NT2/D1 (cell line): Measurements from ENCODE around the gene CRTC1.

Experiments
- DNase-seq: peaks from one replicate; pipeline ENCODE4 v3.0.0-alpha.2; 2011; ENCODE audit warnings: low read depth, low spot score
- H3K27me3 ChIP-seq: 2 replicates; pipeline ENCODE4 v1.6.0; 2011; ENCODE audit warnings: mild to moderate bottlenecking; ENCODE audit not compliant: insufficient read length, insufficient read depth
- H3K36me3 ChIP-seq: 2 replicates; pipeline ENCODE4 v1.6.1; 2011; ENCODE audit warnings: mild to moderate bottlenecking, low read length, mixed read lengths; ENCODE audit not compliant: insufficient read depth, insufficient read length
- H3K4me1 ChIP-seq: 2 replicates; pipeline ENCODE4 v1.5.1; 2011; ENCODE audit not compliant: insufficient read depth, insufficient read length
- H3K4me3 ChIP-seq: 2 replicates; pipeline ENCODE4 v1.5.1; 2011; ENCODE audit warnings: low read depth; ENCODE audit not compliant: insufficient read length
- H3K9ac ChIP-seq: 2 replicates; pipeline ENCODE4 v1.6.0; 2011; ENCODE audit warnings: low read depth; ENCODE audit not compliant: insufficient read length
- H3K9me3 ChIP-seq: 2 replicates; pipeline ENCODE4 v1.5.1; 2011; ENCODE audit warnings: mild to moderate bottlenecking, low read length; ENCODE audit not compliant: insufficient read depth
- SUZ12 ChIP-seq: IDR thresholded peaks from 2 replicates; pipeline ENCODE4 v1.6.1; 2011; ENCODE audit not compliant: insufficient read length, insufficient read depth; ENCODE audit errors: extremely low read depth
- YY1 ChIP-seq: IDR thresholded peaks from 2 replicates; pipeline ENCODE4 v1.6.1; 2011; ENCODE audit not compliant: insufficient read length, insufficient read depth
- ZNF274 ChIP-seq: IDR thresholded peaks from 2 replicates; pipeline ENCODE4 v1.6.1; 2011; ENCODE audit warnings: mild to moderate bottlenecking, low read depth, low read length

The CRTC1 gene

DNA sequence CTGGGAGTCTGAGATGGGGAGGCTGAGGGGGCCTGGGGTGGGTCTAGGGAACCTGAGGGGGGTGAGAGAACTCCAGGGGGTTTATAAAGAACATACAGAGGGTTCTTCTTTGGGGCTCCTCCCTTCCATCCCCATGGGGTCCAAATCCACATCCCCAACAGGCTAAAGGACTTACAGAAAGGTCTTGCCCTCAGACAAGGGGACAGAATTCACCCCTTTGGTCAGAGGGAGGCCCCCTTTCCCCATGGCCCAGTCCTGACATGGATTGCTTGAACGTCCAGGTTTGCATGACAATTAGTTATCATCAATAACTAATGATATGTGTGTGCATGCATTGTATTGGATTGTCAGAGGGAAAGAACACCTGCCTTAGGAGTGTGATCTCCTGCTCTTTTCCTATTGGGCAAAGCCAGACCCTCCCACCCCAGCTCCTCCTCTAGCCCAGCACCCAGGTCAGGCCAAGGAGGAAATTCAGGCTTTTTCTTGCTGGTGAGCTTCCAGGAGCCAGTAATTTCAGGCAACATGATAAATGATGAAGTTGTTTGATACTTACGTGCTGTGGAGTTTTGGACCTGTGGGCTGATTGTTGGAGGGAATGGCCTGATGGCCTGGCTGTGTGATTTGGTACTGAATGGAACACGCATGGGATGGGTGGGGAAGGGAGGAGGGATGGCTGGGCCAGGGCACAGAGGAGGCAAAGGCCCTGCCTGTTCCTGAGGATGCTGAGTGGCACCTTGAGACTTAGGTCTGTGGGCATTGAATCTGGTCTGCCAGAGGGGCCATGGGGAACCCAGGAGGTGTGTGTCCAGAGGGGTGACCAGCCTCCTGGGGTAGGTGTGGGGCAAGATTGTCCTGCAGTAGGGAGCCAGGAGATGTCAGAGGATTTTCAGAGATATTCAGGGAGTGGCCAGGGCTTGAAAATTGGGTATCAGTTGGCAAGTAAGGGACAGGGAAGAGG is 45.5 kb upstream of the CRTC1 start:
- peak overlapping the region; percentile 81 for H3K9ac ChIP-seq
- no peaks in the 10 kb centered on the region for H3K36me3 ChIP-seq
- H3K9me3 ChIP-seq, result no peaks in the 10 kb centered on the region
- peaks cover 14% of the 10 kb centered on the region for H3K4me1 ChIP-seq
- TF ChIP-seq ZNF274, result no peak
- TF ChIP-seq YY1, result no peak
- no peak for TF ChIP-seq SUZ12
- peak overlapping the region; percentile 86 for H3K4me3 ChIP-seq
- no peak for DNase-seq
- H3K27me3 ChIP-seq, result peaks cover 14% of the 10 kb centered on the region

DNA sequence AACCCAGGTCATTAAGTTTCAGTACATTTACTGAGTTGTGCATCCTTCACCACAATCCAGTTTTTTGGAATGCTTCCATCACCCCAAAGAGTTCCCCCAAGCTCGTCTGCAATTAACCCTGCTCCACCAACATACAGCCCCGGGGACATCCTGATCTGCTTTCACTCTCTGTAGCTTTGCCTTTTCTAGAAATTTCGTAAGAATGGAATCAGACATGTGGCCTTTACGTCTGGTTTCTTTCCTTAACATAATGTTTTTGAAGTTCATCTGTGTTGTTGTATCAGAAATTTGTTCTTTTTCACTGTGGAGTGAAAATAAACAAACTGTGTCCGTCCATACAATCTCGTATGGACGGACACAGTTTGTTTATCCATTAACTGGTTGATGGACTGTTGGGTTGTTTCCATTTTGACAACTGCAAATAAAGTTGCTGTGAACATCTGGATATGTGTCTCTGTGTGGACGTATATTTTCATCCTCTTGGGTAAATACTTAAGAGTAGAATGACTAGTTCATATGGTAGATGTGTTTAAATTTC is 43.7 kb upstream of the CRTC1 start:
- Histone ChIP-seq H3K4me1 (peaks cover 9% of the 10 kb centered on the region), H3K9me3 (no peaks in the 10 kb centered on the region), H3K27me3 (peaks cover 10% of the 10 kb centered on the region), H3K4me3 (no peak overlapping the region), H3K36me3 (no peaks in the 10 kb centered on the region), H3K9ac (no peak overlapping the region)
- no peak for DNase-seq
- no peak for TF ChIP-seq SUZ12

DNA sequence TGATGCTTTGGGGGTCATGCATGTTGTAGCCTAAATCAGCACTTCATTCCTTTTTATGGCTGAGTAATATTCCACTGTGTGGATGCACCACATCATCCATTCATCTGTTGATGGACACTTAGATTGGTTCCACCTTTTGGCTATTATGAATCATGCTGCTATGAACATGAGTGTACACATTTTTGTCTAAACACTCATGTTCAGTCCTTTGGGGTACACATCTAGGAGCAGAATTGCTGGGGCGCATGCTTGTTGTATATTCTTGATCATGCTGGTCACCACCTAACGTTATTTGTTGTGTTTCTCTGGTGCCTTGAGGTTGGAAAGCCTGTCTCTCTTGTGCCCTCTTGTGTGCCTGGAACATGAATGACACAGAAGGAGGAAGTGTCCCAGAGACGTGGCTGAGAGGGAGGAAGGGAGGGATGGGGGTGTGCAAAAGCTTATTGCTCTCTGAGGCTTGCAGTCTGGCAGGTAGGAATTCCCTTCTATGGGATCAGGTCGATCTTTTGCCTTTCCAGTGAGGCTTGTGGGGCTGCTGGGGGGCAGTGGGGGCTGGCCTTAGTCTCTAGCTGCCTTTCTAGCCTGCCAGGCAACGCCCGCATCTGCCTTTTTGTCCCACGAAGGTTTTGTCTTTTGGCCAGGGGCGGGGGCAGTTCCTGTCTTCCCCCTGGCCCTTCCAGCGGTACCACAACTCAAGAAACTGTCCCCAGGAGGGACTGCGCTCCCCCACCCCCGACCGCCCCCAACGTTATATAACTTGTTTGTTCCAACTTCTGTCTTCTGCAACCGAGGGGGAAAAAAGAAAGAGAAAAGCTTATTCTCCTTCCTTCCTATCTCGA is 39.1 kb upstream of the CRTC1 start:
- H3K36me3 ChIP-seq, result no peaks in the 10 kb centered on the region
- peaks cover 21% of the 10 kb centered on the region for H3K4me1 ChIP-seq
- H3K27me3 ChIP-seq, result no peaks in the 10 kb centered on the region
- no peak overlapping the region for H3K4me3 ChIP-seq
- peak overlapping the region; percentile 39 for H3K9ac ChIP-seq
- no peaks in the 10 kb centered on the region for H3K9me3 ChIP-seq
- TF ChIP-seq SUZ12 (no peak), ZNF274 (no peak), YY1 (no peak)
- no peak for DNase-seq

DNA sequence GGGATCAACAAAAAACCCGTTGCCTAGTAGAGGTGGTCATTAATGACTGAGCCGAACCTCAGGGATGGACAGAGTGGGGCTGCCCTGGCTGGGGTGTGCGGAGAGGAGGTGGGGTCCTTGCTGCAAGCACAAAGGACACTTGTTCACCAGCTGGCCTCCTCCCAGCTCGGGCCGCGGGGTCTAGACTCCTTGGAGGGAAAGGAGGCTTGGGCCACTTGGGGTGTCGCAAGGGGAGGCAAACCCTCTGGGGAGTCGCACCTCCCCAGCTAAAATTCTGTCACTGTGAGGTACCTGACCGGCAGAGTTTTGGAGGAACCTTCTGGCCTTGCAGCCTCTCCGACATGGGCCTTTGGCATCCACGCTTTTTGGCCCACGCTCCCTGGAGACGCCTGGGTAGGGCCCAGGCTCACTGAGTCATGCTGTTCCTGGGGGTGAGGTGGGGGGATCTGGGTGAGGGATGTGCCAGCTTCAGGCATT is 38.4 kb upstream of the CRTC1 start:
- no peaks in the 10 kb centered on the region for H3K9me3 ChIP-seq
- no peaks in the 10 kb centered on the region for H3K36me3 ChIP-seq
- H3K4me3 ChIP-seq, result no peak overlapping the region
- no peaks in the 10 kb centered on the region for H3K27me3 ChIP-seq
- H3K4me1 ChIP-seq, result peaks cover 24% of the 10 kb centered on the region
- TF ChIP-seq SUZ12 (no peak), YY1 (no peak), ZNF274 (no peak)
- DNase-seq, result no peak
- peak overlapping the region; percentile 46 for H3K9ac ChIP-seq

DNA sequence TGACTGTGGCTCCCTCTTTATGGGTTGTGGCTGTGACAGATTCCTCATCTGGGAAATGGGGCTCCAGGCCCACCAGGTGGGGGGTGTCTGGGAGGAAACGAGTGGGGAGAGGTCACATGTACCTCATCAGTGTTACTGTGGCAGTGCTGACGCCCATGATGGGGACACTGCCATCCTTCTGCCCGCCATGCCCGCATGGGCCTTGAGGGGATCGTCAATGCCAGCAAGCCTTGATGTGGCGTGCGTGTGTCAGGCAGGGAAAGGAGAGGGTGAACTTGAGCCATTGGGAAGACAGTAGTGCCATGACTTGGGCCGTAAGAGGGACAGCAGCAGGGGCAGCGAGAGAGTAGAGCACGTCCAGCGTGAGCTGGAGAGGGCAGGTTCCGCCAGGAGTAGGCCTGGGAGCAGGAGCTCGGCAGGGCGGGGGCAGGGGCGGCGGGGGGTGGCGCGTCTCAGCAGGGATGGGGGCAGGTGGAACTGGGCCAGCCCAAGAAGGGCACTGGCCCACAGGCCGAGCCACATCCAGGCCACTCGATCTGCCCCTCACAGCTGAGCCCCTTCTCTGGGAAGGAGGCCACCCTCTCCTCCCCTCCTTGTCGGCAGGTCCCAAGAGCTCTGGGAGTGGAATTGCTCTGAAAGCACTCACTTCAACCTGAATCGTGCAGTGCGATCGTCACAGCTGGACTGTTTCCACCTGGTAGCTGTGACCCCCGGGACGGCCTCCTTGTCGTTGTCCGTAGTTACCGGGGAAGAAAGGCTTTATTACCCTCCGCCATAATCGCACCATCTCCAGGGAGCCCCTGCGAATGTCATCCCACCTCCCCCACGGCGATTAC is 36.7 kb upstream of the CRTC1 start:
- TF ChIP-seq ZNF274 (no peak), SUZ12 (no peak), YY1 (no peak)
- H3K4me3 ChIP-seq, result no peak overlapping the region
- H3K4me1 ChIP-seq, result peaks cover 39% of the 10 kb centered on the region
- H3K27me3 ChIP-seq, result no peaks in the 10 kb centered on the region
- H3K9me3 ChIP-seq, result no peaks in the 10 kb centered on the region
- no peaks in the 10 kb centered on the region for H3K36me3 ChIP-seq
- no peak for DNase-seq
- peak overlapping the region; percentile 17 for H3K9ac ChIP-seq

DNA sequence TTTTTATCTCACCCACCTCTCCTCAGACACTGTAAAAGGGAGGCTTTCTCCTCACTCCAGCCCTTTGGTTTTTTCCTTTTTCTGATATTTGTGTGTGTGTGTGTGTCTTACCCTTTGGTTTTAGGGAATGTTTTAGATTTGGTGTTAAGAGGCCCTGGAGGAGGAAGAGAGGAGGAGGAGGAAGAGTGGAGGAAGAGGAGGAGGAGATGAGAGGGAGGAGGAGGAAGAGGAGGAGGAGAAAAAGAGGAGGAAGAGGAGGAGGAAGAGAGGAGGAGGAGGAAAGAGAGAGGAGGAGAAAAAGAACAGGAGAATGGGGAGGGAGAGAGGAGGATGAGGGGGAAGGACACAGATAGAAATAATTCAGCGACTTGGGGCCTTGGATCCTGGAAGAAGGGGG is 36.1 kb upstream of the CRTC1 start:
- H3K4me1 ChIP-seq, result peaks cover 42% of the 10 kb centered on the region
- H3K27me3 ChIP-seq, result no peaks in the 10 kb centered on the region

More for the DNA sequence above, 36.1 kb upstream of the CRTC1 start:
- no peaks in the 10 kb centered on the region for H3K36me3 ChIP-seq
- no peak for DNase-seq
- H3K9me3 ChIP-seq, result no peaks in the 10 kb centered on the region
- no peak overlapping the region for H3K9ac ChIP-seq
- TF ChIP-seq ZNF274 (no peak), YY1 (no peak), SUZ12 (no peak)
- no peak overlapping the region for H3K4me3 ChIP-seq
